Astrocyte (in vitro differentiated cells and primary cell): Measurements from ENCODE around the gene MLF2. TPM values are rescaled to one million over a fixed set of nuclear protein-coding genes. Genes with fewer than 3 reads are reported as not detected.

Experiments
- DNase-seq: peaks from one replicate; pipeline ENCODE4 v3.0.0-alpha.2; 2010; ENCODE audit warnings: low read depth
- FAIRE-seq: peaks from 2 replicates; lab custom pipeline; 2011; peaks lifted over from hg19 to GRCh38; lab: Jason Lieb, UNC
- H2AFZ ChIP-seq: 2 replicates; pipeline ENCODE4 v1.6.0; 2012; ENCODE audit warnings: low read depth, low read length, inconsistent platforms
- H3K27ac ChIP-seq: 2 replicates; pipeline ENCODE4 v1.5.1; 2011; ENCODE audit warnings: low read depth, low read length, inconsistent platforms
- H3K27me3 ChIP-seq: 2 replicates; pipeline ENCODE4 v1.6.0; 2011; ENCODE audit warnings: low read length, inconsistent platforms; ENCODE audit not compliant: insufficient read depth
- H3K36me3 ChIP-seq: 2 replicates; pipeline ENCODE4 v1.5.1; 2011; ENCODE audit warnings: low read length, inconsistent platforms; ENCODE audit not compliant: insufficient read depth
- H3K4me1 ChIP-seq: 2 replicates; pipeline ENCODE4 v1.5.1; 2011; ENCODE audit warnings: low read length, inconsistent platforms; ENCODE audit not compliant: insufficient read depth
- H3K4me2 ChIP-seq: 2 replicates; pipeline ENCODE4 v1.6.0; 2012; ENCODE audit warnings: low read length, inconsistent platforms
- H3K4me3 ChIP-seq: 2 replicates; pipeline ENCODE4 v1.5.1; 2011; ENCODE audit warnings: low read depth, mild to moderate bottlenecking, low read length, inconsistent platforms; ENCODE audit not compliant: insufficient read depth
- H3K79me2 ChIP-seq: 2 replicates; pipeline ENCODE4 v1.6.0; 2012; ENCODE audit warnings: mild to moderate bottlenecking, low read length, inconsistent platforms; ENCODE audit not compliant: insufficient read depth
- H3K9ac ChIP-seq: 2 replicates; pipeline ENCODE4 v1.6.0; 2012; ENCODE audit warnings: mild to moderate bottlenecking, low read length, inconsistent platforms
- H3K9me3 ChIP-seq: 2 replicates; pipeline ENCODE4 v1.5.1; 2012; ENCODE audit warnings: low read depth, mild to moderate bottlenecking, low read length, inconsistent platforms; ENCODE audit not compliant: insufficient read depth
- H4K20me1 ChIP-seq: 2 replicates; pipeline ENCODE4 v1.6.0; 2012; ENCODE audit warnings: low read length, inconsistent platforms; ENCODE audit not compliant: insufficient read depth
- H3K27ac Mint-ChIP-seq: one replicate; pipeline ENCODE4 v1.8.0; 2021; ENCODE audit warnings: mild to moderate bottlenecking, mixed read lengths; ENCODE audit not compliant: unreplicated experiment
- H3K27me3 Mint-ChIP-seq: one replicate; pipeline ENCODE4 v1.8.0; 2021; ENCODE audit warnings: low read depth, mixed read lengths; ENCODE audit not compliant: unreplicated experiment
- H3K36me3 Mint-ChIP-seq: one replicate; pipeline ENCODE4 v1.8.0; 2021; ENCODE audit warnings: low read depth, mixed read lengths; ENCODE audit not compliant: unreplicated experiment
- H3K4me1 Mint-ChIP-seq: one replicate; pipeline ENCODE4 v1.8.0; 2021; ENCODE audit warnings: low read depth, mixed read lengths; ENCODE audit not compliant: unreplicated experiment
- H3K4me3 Mint-ChIP-seq: one replicate; pipeline ENCODE4 v1.8.0; 2021; ENCODE audit warnings: mild to moderate bottlenecking, moderate library complexity, mixed read lengths; ENCODE audit not compliant: unreplicated experiment
- H3K9me3 Mint-ChIP-seq: one replicate; pipeline ENCODE4 v1.8.0; 2021; ENCODE audit warnings: mild to moderate bottlenecking, mixed read lengths; ENCODE audit not compliant: unreplicated experiment
- EZH2 ChIP-seq: IDR thresholded peaks from 2 replicates; pipeline ENCODE4 v1.6.1; 2012; ENCODE audit warnings: mild to moderate bottlenecking, low read length, inconsistent platforms; ENCODE audit not compliant: insufficient read depth
- total RNA-seq: library from RNA; stranded (reverse); gene quantifications from 2 replicates; pipeline ENCODE4 v1.2.1, GENCODE V29; 2021
- TF ChIP-seq, protein P1 (sequence below): IDR thresholded peaks from 2 replicates; pipeline ENCODE4 v1.5.1; 2011; ENCODE audit warnings: low read depth, mild to moderate bottlenecking, inconsistent platforms, low read length, moderate library complexity; ENCODE audit not compliant: insufficient read depth

The MLF2 gene
- total RNA-seq, 1 donor from 2014 or later: 316 TPM

DNA sequence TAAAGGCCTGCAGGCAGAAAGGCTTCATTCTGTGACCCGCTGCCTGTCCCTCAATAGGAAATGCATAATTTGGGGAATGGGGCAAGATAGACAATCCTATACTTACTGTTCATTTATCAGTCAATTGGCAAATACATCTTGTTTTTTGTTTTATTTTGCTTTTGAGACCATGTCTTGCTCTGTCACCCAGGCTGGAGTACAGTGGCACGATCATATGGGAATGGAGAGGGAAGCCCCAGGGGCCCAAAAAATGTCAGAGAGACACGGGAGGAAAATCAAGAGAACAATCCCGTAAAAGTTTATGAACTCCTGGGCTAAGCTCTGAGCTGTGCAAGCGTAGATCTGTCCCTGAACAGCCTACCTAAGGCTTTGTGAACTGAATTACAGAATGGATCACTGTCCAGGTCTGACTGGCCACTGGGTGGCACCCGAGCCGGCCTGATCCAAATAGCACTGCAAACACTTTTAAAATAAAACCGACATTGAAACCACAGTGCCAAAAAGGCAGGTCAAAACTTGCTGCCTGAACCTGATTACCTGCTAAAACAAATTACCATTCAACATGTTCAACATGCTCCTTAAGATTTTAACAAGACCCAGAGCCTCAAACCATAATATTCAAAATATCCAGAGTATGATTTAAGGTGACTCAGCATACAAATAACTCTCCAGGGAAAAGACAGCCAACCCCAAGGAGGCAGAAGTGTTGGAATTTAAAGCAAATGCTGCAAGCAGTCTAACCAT, 17.3 kb downstream of the MLF2 start:
- H3K9ac ChIP-seq: no peak overlapping the region
- no peak for TF ChIP-seq EZH2
- TF ChIP-seq, protein P1, sequence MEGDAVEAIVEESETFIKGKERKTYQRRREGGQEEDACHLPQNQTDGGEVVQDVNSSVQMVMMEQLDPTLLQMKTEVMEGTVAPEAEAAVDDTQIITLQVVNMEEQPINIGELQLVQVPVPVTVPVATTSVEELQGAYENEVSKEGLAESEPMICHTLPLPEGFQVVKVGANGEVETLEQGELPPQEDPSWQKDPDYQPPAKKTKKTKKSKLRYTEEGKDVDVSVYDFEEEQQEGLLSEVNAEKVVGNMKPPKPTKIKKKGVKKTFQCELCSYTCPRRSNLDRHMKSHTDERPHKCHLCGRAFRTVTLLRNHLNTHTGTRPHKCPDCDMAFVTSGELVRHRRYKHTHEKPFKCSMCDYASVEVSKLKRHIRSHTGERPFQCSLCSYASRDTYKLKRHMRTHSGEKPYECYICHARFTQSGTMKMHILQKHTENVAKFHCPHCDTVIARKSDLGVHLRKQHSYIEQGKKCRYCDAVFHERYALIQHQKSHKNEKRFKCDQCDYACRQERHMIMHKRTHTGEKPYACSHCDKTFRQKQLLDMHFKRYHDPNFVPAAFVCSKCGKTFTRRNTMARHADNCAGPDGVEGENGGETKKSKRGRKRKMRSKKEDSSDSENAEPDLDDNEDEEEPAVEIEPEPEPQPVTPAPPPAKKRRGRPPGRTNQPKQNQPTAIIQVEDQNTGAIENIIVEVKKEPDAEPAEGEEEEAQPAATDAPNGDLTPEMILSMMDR: peak; percentile 70
- Mint-ChIP-seq H3K4me1 (peaks cover 2% of the 10 kb centered on the region), H3K27ac (peak overlapping the region; percentile 86), H3K9me3 (no peaks in the 10 kb centered on the region), H3K27me3 (no peaks in the 10 kb centered on the region), H3K4me3 (no peak overlapping the region), H3K36me3 (peaks cover 8% of the 10 kb centered on the region)
- no peaks in the 10 kb centered on the region for H3K27me3 ChIP-seq
- no peak overlapping the region for H3K4me3 ChIP-seq
- no peaks in the 10 kb centered on the region for H3K9me3 ChIP-seq
- no peaks in the 10 kb centered on the region for H3K4me1 ChIP-seq
- H3K36me3 ChIP-seq: peaks cover 12% of the 10 kb centered on the region
- H3K27ac ChIP-seq: no peak overlapping the region
- FAIRE-seq (peak; percentile 59), DNase-seq (peak; percentile 39)
- H3K4me2 ChIP-seq: peak overlapping the region; percentile 57
- H3K79me2 ChIP-seq: no peaks in the 10 kb centered on the region
- peaks cover 3% of the 10 kb centered on the region for H4K20me1 ChIP-seq
- H2AFZ ChIP-seq: no peak overlapping the region

DNA sequence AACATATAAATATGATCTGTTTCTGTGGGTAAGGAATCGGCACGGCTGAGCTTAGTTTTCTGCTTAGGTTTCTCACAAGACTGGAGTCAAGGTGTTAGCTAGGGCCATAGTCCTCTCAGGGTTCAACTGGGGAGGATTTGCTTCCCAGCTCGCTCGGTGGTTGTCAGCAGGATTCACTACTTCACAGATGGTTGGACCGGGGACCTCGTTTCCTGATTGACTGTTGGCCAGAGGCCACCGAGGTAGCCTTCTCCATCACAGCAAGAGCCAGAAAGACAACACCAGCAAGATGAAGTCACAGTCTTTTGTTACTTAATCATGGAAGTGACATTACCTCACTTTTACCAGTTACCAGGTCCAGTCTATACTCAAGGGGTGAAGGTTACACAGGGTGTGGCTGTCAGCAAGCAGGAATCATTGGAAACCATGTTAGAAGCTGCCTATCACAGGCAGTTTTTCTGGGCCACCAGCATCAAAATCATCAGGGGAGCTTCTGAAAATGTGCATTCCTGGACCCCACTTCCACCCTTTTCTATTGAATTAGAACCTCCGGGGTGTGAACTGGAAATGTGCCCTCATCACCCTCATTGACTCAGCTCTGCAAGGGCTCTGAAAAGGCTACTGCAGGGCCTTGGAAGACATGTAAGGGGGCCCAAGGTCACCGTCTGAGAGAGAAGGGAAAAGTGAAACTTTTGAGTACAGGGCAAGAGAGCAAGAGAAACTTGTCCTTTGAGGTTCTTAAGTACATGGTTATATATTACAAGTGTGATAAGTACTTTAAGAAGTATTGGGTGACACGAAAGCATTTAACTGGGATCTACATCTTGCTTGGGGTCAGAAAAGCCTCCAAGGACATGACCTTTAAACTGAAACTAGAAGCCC, 18.2 kb downstream of the MLF2 start:
- no peaks in the 10 kb centered on the region for H3K4me1 ChIP-seq
- peaks cover 14% of the 10 kb centered on the region for H3K36me3 Mint-ChIP-seq
- peaks cover 2% of the 10 kb centered on the region for H3K4me1 Mint-ChIP-seq
- no peaks in the 10 kb centered on the region for H3K79me2 ChIP-seq
- H3K27ac Mint-ChIP-seq: no peak overlapping the region
- H3K9me3 Mint-ChIP-seq: no peaks in the 10 kb centered on the region
- H2AFZ ChIP-seq: no peak overlapping the region
- no peak overlapping the region for H3K27ac ChIP-seq
- no peak overlapping the region for H3K4me3 Mint-ChIP-seq
- no peak for DNase-seq
- TF ChIP-seq EZH2: no peak
- TF ChIP-seq, protein P1: no peak
- no peaks in the 10 kb centered on the region for H3K27me3 Mint-ChIP-seq
- peaks cover 19% of the 10 kb centered on the region for H3K36me3 ChIP-seq
- no peak overlapping the region for H3K9ac ChIP-seq
- no peaks in the 10 kb centered on the region for H3K27me3 ChIP-seq
- no peak overlapping the region for H3K4me2 ChIP-seq
- H4K20me1 ChIP-seq: peaks cover 3% of the 10 kb centered on the region
- H3K4me3 ChIP-seq: no peak overlapping the region
- no peaks in the 10 kb centered on the region for H3K9me3 ChIP-seq
- no peak for FAIRE-seq
